HG02885 (cell line): Measurements from ENCODE around the gene GALNT2.

ENCODE experiments used
- ATAC-seq: cut with Tn5 transposase; IDR thresholded peaks from one replicate; pipeline ENCODE4 v1.9.1; 2021; ENCODE audit warnings: mild to moderate bottlenecking; ENCODE audit not compliant: unreplicated experiment, poor library complexity

GALNT2 gene

GRCh38 chr1:230174471-230175162, 107.6 kb downstream of the GALNT2 start:
- no peak for ATAC-seq

- ATAC-seq: no peak
These were observed 108.2 kb downstream of the GALNT2 start for GRCh38 chr1:230175163-230175747.

- ATAC-seq: no peak
These were observed 108.8 kb downstream of the GALNT2 start for GRCh38 chr1:230175839-230176238.

GRCh38 chr1:230176326-230176725, 109.3 kb downstream of the GALNT2 start:
- no peak for ATAC-seq

GRCh38 chr1:230176871-230177411, 109.9 kb downstream of the GALNT2 start:
- ATAC-seq: no peak

- ATAC-seq: no peak
These were observed 112.2 kb downstream of the GALNT2 start for GRCh38 chr1:230179249-230179648.

GRCh38 chr1:230185076-230186001, 118.3 kb downstream of the GALNT2 start:
- ATAC-seq: no peak

GRCh38 chr1:230186003-230186863, 119.2 kb downstream of the GALNT2 start:
- ATAC-seq: no peak

- no peak for ATAC-seq
These were observed 119.8 kb downstream of the GALNT2 start for GRCh38 chr1:230186874-230187273.

- no peak for ATAC-seq
These were observed 120.3 kb downstream of the GALNT2 start for GRCh38 chr1:230187290-230187689.

GRCh38 chr1:230188826-230189225, 121.8 kb downstream of the GALNT2 start:
- no peak for ATAC-seq

- ATAC-seq: no peak
These were observed 122.3 kb downstream of the GALNT2 start for GRCh38 chr1:230189341-230189740.

GRCh38 chr1:230189824-230190223, 122.8 kb downstream of the GALNT2 start:
- no peak for ATAC-seq

GRCh38 chr1:230191079-230191804, 124.2 kb downstream of the GALNT2 start:
- no peak for ATAC-seq

GRCh38 chr1:230191855-230192254, 124.8 kb downstream of the GALNT2 start:
- ATAC-seq: no peak

GRCh38 chr1:230194525-230194924, 127.5 kb downstream of the GALNT2 start:
- no peak for ATAC-seq

- no peak for ATAC-seq
These were observed 128.2 kb downstream of the GALNT2 start for GRCh38 chr1:230195199-230195598.

GRCh38 chr1:230196077-230196476, 129.0 kb downstream of the GALNT2 start:
- no peak for ATAC-seq
